HG02588 (cell line): Measurements from ENCODE around the gene GATA2.

Source experiments
- ATAC-seq: cut with Tn5 transposase; IDR thresholded peaks from one replicate; pipeline ENCODE4 v1.9.1; 2021; ENCODE audit warnings: mild to moderate bottlenecking, moderate library complexity; ENCODE audit not compliant: unreplicated experiment

The GATA2 gene

DNA sequence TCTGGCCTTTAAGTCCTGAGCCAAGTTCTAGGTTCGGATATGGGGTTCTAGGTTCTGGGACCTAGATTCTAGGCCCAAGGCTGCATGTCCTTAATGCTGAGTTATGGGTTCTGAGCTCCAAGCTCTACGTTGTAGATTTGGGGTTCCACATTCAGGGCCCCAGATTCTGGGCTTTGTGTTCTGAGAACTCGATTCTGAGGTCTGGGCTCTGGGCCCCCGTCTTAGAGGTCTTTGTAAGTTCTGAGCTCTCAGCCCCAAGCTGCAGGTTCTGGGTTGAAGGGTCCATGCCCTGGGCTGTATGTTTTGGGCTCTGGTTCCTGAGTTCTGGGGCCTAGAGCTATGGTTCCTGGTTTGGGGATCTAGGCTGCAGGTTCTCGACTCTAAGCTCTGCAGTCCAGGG, 16.3 kb downstream of the GATA2 start:
- ATAC-seq: no peak

DNA sequence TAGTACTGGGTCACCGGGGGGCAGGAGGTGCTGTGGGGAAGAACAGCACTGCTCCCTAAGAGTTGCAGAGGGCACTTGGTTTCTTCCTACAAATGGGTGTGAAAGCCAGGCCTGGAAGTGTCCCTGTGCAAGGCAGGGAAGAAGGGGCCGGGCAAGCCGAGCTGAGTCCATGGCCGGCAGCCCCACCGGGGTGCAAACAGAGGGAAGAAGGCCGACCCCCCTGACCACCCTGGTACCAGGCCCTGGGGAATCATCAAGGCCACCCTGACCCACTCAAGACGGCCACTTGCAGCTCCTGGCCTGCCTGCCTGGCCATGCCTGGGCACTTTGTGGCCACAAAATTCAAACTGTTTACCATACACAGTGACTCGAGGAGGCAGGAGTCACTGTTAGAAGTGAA, 17.6 kb downstream of the GATA2 start:
- no peak for ATAC-seq

DNA sequence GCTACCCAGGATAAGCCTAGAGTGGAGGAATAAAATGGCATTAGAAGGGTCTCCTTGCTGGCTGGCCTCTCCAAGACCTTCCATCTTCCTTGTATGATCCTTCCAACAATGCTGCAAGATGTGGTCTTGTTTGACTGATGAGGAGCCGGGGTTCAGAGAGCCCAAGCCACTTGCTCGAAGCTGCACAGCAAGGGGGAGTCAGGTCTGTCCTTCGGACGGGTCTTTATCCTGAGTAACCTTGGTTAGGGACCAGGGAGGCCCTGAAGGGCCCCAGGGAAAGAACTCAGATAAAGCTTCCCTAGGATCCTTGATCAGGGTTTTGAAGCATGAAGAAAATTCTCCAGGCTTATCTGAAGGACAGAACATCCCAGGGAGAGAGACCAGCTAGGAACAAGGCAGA, 19.3 kb downstream of the GATA2 start:
- no peak for ATAC-seq

- ATAC-seq: no peak
These were observed 19.9 kb downstream of the GATA2 start for GRCh38 chr3:128473180-128473519.

DNA sequence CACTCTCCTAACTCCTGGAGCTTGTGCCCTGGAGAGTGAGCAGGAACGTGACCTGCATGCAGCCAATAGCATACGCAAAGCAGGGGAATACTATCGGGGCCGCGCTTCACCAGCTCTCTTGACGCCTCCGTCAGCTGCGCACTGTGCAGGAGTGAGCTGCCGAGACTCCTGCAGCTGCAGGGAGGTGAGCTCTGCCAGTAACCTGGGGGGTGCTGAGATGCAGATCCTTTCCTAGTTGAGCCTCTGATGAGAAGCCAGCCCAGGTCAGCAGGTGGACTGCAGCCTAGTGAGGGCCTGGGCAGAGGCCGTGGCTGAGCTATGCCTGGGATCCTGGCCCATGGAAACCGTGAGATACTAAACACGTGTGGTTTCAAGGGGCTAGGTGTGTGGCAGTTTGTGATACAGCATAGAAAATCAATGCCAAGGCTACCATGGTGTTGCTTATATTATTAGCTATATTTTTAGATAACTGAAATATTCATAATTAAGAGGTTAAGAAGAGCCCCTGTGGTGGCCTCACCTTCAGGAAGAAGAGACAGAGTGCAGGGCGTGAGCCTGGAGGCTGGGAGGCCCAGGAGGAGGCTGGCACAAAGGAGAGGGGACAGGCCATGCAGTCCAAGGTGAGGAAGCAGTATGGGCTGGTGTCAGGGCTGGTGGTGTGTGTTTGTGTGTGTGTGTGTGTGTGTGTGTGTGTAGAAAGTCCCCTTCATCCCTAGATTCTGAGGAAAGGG, 20.4 kb downstream of the GATA2 start:
- ATAC-seq: no peak

GRCh38 chr3:128471720-128472119, 21.3 kb downstream of the GATA2 start:
- ATAC-seq: no peak

DNA sequence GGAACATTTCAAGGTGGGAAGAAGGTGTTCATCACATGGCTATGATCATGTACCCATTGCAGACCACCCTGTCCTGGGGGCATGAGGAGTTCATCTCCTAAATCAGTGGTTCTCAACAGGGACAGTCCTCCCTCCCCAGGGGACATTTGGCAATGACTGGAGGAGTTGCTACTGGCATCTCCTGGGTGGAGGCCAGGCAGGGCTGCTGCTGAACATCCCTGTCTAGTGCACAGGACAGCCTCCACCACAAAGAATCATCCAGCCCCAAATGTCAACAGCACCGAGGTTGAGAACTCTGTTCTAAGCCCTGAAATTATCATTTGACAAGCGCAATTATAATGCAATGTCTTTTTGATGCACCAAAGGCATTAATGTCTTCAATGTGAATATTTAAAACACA, 21.9 kb downstream of the GATA2 start:
- ATAC-seq: no peak

GRCh38 chr3:128470134-128470899, 22.7 kb downstream of the GATA2 start:
- no peak for ATAC-seq

GRCh38 chr3:128469556-128469955, 23.4 kb downstream of the GATA2 start:
- no peak for ATAC-seq

GRCh38 chr3:128468791-128469527, 24.0 kb downstream of the GATA2 start:
- no peak for ATAC-seq

- no peak for ATAC-seq
These were observed 24.7 kb downstream of the GATA2 start for GRCh38 chr3:128468285-128468790.

DNA sequence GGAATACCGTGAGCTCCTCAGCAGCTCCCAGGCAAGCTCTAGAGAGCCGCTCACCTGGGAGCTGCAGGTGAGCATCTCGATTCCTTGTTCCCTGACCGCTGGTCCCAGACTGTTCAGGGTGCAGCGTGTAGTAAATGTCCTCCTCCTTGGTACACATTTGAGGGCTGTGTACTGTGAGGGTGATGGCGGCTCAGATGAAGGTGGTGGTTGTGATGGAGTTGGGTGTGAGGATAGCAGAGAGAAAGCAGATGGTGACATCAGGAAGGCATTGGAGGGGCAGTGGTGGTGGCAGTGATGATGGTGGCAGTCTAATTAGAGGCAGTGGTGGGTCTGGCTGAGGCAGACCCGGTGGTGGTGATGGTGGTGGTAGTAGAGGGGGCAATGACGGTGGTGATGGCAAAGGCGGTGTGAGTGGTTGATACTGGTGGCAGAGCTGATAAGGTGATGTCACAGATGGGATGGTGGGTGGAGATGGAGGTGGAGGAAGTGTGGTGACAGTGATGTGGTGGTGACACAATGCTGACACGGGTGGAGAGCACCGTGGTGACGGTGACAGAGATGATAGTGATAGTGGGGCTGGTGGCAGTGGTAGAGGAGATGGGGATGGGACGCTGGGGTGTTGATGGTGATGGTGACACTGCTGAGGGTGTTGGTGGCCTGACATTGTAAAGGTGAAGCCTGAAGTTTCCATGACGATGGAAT, 26.0 kb downstream of the GATA2 start, which contains the start of gene DNAJB8:
TSS of gene DNAJB8 (minus strand) at position 51 of the 702 bp plus-strand sequence. CDS start 3,645 bp downstream, outside the sequence.
- no peak for ATAC-seq

DNA sequence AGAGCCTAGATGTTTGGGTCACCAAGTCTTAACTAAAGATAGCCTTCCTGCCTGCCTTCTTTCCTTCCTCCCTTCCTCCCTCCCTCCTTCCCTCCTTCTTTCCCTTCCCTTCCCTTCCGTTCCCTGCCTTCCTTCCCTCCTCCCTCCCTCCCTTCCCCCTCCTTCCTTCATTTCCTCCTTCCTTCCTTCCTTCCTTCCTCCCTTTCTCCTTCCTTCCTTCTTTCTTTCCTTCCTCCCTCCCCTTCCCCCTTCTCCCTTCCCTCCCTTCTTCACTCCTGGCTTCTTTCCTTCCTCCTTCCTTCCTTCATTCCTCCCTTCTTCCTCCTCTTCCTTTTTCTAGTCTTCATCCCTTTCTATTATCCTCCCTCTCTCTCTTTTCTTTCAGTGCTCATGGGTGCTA, 28.3 kb downstream of the GATA2 start:
- no peak for ATAC-seq

DNA sequence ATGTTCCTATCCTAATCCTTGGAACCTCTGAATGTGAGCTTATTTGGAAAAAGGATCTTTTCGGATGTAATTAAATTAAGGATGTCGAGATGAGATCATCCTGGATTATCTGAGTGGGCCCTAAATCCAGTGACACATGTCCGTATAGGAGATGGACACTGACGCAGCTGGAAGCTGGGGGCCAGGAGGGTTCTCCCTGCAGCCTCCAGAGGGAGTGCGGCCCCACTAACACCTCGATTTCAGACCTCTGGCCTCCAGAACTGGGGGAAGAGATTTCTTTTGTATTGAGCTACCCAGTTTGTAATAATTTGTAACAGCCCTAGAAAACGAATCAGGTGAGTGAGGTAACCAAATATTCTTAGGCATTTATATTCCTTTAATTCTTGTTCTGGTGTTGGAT, 28.8 kb downstream of the GATA2 start:
- ATAC-seq: no peak

- no peak for ATAC-seq
These were observed 29.2 kb downstream of the GATA2 start for GRCh38 chr3:128463771-128464170.

DNA sequence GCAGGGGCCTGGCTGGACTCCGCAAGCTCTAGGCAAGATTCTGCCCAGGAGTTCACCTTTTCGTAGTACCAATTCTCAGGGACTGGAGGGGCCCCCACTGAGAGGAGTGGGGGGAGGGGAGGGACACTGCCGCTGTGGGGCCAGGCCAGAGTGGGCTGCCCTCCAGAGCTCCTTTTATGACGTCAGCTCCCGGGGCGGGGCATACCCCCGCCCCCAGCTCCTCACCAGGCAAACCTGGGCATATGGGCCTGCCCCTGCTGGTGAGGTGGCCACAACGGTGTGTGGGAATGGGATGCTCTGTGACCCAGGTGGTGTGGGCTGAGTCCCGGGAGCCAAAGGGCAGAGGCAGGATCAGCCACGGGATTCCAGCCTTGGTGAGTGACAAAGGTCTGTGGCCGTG, 29.6 kb downstream of the GATA2 start:
- no peak for ATAC-seq

- ATAC-seq: no peak
These were observed 30.1 kb downstream of the GATA2 start for GRCh38 chr3:128462931-128463330.

DNA sequence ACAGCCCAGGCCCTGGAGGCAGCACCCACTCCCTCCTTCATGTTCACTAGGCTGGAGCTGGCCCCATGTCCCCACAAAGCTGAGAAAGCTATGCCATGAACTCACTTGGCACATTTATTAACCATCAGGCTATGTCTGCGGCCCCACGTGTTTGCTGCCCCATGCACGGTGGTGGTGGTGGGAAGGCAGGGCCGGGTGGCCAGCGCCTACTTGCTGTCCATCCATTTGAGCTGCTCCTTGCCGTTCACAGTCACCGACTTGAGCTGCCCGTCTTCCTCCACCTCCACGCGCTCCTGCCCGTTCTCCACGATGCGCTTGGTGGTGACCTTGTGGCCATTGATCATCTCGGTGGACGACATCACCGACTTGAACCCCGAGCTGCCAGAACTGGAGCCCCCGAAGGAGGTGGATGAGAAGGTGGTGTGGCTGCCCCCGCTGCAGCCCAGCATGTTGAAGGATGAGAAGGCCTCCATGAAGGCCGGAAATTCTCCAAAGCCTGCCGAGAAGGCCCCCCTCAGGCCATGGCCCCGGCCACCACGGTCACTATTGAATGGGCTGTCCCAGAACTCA, 30.6 kb downstream of the GATA2 start:
- ATAC-seq: no peak

GRCh38 chr3:128461731-128462130, 31.3 kb downstream of the GATA2 start:
- ATAC-seq: no peak

- no peak for ATAC-seq
These were observed 33.6 kb downstream of the GATA2 start for GRCh38 chr3:128459461-128459820.
